GM23338 (cell line): ENCODE results near the gene USPL1. TPM values are rescaled to one million over a fixed set of nuclear protein-coding genes. Genes with fewer than 3 reads are reported as not detected.

Source experiments
- ATAC-seq: fragments of 200-7000 bp; cut with Tn5 transposase; 3 replicates; pipeline ENCODE4 v1.9.1; 2020
- DNase-seq: peaks from one replicate; pipeline ENCODE4 v3.0.0-alpha.2; 2015; ENCODE audit warnings: low spot score
- H2AFZ ChIP-seq: fragments of 200-600 bp; sonication (generic); 2 replicates; pipeline ENCODE4 v1.8.0; 2016; ENCODE audit warnings: antibody characterized with exemption, mild to moderate bottlenecking, moderate library complexity
- H3F3A ChIP-seq: fragments of 200-600 bp; sonication (generic); replicated peaks from 2 replicates; pipeline ENCODE4 v1.8.0; 2017; ENCODE audit warnings: antibody characterized with exemption, mixed run types, low read depth
- H3K27ac ChIP-seq: fragments of 200-600 bp; sonication (generic); 2 replicates; pipeline ENCODE4 v1.6.1; 2016; ENCODE audit warnings: low read depth
- H3K27me3 ChIP-seq: fragments of 200-600 bp; sonication (generic); 2 replicates; pipeline ENCODE4 v1.8.0; 2016; ENCODE audit warnings: mild to moderate bottlenecking, mixed run types, moderate library complexity; ENCODE audit not compliant: insufficient read depth
- H3K36me3 ChIP-seq: fragments of 200-600 bp; sonication (generic); 2 replicates; pipeline ENCODE4 v1.8.0; 2016; ENCODE audit warnings: mild to moderate bottlenecking; ENCODE audit not compliant: insufficient read depth
- H3K4me1 ChIP-seq: fragments of 200-600 bp; sonication (generic); 2 replicates; pipeline ENCODE4 v1.8.0; 2016; ENCODE audit warnings: mild to moderate bottlenecking, moderate library complexity; ENCODE audit not compliant: insufficient read depth
- H3K4me2 ChIP-seq: fragments of 200-600 bp; sonication (generic); 2 replicates; pipeline ENCODE4 v1.7.1; 2017; ENCODE audit warnings: mixed run types
- H3K4me3 ChIP-seq: fragments of 200-600 bp; sonication (generic); 2 replicates; pipeline ENCODE4 v1.6.1; 2016; ENCODE audit warnings: mixed run types
- H3K79me2 ChIP-seq: fragments of 200-600 bp; sonication (generic); replicated peaks from 2 replicates; pipeline ENCODE4 v1.8.0; 2017; ENCODE audit warnings: mild to moderate bottlenecking; ENCODE audit not compliant: insufficient read depth
- H3K9me2 ChIP-seq: fragments of 200-600 bp; sonication (generic); 2 replicates; pipeline ENCODE4 v1.8.0; 2017; ENCODE audit not compliant: insufficient read depth
- H4K20me1 ChIP-seq: fragments of 200-600 bp; sonication (generic); replicated peaks from 2 replicates; pipeline ENCODE4 v1.8.0; 2017; ENCODE audit warnings: mild to moderate bottlenecking; ENCODE audit not compliant: insufficient read depth
- H3K27ac Mint-ChIP-seq: 2 replicates; pipeline ENCODE4 v1.8.0; 2020; ENCODE audit warnings: inconsistent platforms, mild to moderate bottlenecking, moderate library complexity, mixed read lengths
- H3K27me3 Mint-ChIP-seq: 3 replicates; pipeline ENCODE4 v1.8.0; 2022; ENCODE audit warnings: low read depth, mild to moderate bottlenecking, moderate library complexity, mixed read lengths, inconsistent platforms; ENCODE audit not compliant: insufficient read depth, poor library complexity
- H3K36me3 Mint-ChIP-seq: 3 replicates; pipeline ENCODE4 v1.8.0; 2021; ENCODE audit warnings: low read depth, mild to moderate bottlenecking, inconsistent platforms, moderate library complexity, mixed read lengths
- H3K4me1 Mint-ChIP-seq: 3 replicates; pipeline ENCODE4 v1.8.0; 2020; ENCODE audit warnings: mild to moderate bottlenecking, inconsistent platforms, mixed read lengths
- H3K4me3 Mint-ChIP-seq: 3 replicates; pipeline ENCODE4 v1.8.0; 2021; ENCODE audit warnings: moderate library complexity, mild to moderate bottlenecking, inconsistent platforms, mixed read lengths
- H3K9me3 Mint-ChIP-seq: 3 replicates; pipeline ENCODE4 v1.8.0; 2020; ENCODE audit warnings: moderate library complexity, mild to moderate bottlenecking, inconsistent platforms, mixed read lengths
- CREB1 ChIP-seq: fragments of 250-450 bp; sonication (Bioruptor Pico); IDR thresholded peaks from 2 replicates; pipeline ENCODE4 v1.5.0; 2020; ENCODE audit warnings: low read depth, mild to moderate bottlenecking, moderate library complexity
- ETS1 ChIP-seq: IDR thresholded peaks from 2 replicates; pipeline ENCODE4 v1.6.1; 2016; ENCODE audit warnings: antibody characterized with exemption
- EZH2 ChIP-seq: fragments of 200-600 bp; sonication (generic); IDR thresholded peaks from one replicate; pipeline ENCODE4 v1.8.0; 2017; ENCODE audit warnings: antibody characterized with exemption, mild to moderate bottlenecking, low read depth; ENCODE audit not compliant: unreplicated experiment
- EZH2phosphoT487 ChIP-seq: fragments of 200-600 bp; sonication (generic); IDR thresholded peaks from one replicate; pipeline ENCODE4 v1.8.1; 2018; ENCODE audit warnings: antibody characterized with exemption; ENCODE audit not compliant: unreplicated experiment
- JUNB ChIP-seq: IDR thresholded peaks from one replicate; pipeline ENCODE4 v1.6.1; 2016; ENCODE audit warnings: antibody characterized with exemption; ENCODE audit not compliant: unreplicated experiment
- NANOG ChIP-seq: IDR thresholded peaks from 2 replicates; pipeline ENCODE4 v1.6.1; 2016; ENCODE audit warnings: antibody characterized with exemption, borderline replicate concordance
- POLR2AphosphoS5 ChIP-seq: IDR thresholded peaks from 2 replicates; pipeline ENCODE4 v1.6.1; 2016; ENCODE audit warnings: antibody characterized with exemption, low read depth
- REST ChIP-seq: IDR thresholded peaks from one replicate; pipeline ENCODE4 v1.6.1; 2018; ENCODE audit warnings: antibody characterized with exemption; ENCODE audit not compliant: unreplicated experiment
- STAT1 ChIP-seq: IDR thresholded peaks from one replicate; pipeline ENCODE4 v1.6.1; 2016; ENCODE audit warnings: antibody characterized with exemption; ENCODE audit not compliant: unreplicated experiment
- ZNF114 ChIP-seq: fragments of 250-450 bp; sonication (Bioruptor Pico); IDR thresholded peaks from 2 replicates; pipeline ENCODE4 v1.5.0; 2020; ENCODE audit warnings: mild to moderate bottlenecking, moderate library complexity
- polyA plus RNA-seq: library from polyadenylated mRNA; unstranded; fragments of >200 nt; fragmentation: Nextera tagmentation; extraction: Ambion mirVana; gene quantifications from 2 replicates; pipeline ENCODE4 v1.2.1, GENCODE V29; 2016
- total RNA-seq: library from RNA; depleted of rRNA; stranded (reverse); fragments of >200 nt; shearing (Covaris generic); gene quantifications from 2 replicates; pipeline ENCODE4 v1.2.3, GENCODE V29; 2014

The USPL1 gene
- total and polyA plus RNA-seq, 2 experiments from 2014 or later, result 12.4 to 24.1 TPM

DNA sequence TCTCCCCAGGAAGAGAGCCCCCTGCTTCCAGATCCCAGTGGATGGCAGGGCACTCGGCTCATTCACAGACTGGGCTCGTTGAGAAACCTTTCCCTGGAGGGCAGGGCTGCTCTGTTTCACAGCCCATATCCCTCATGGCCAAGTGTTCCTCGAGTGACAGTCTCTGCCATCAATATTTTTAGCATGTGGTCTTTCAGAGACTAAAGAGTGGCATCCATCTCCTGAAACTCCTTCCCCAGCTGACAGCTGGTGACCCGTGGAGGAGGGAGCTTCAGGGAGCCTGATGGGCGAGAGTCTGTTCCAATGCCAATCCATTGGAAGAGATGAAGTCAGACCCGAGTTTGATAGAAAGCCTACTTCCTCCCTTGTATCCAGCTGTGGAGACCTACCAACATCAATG lies 86.9 kb downstream of the USPL1 start:
- Histone ChIP-seq H3K4me2 (no peak overlapping the region), H3K4me3 (no peak overlapping the region), H3K36me3 (no peaks in the 10 kb centered on the region), H4K20me1 (no peaks in the 10 kb centered on the region), H3K9me2 (peaks cover 7% of the 10 kb centered on the region), H3K4me1 (peaks cover 3% of the 10 kb centered on the region; the same call in 1 of the 2 replicates), H3K79me2 (no peaks in the 10 kb centered on the region), H2AFZ (no peak overlapping the region), H3F3A (no peaks in the 10 kb centered on the region), H3K27me3 (no peaks in the 10 kb centered on the region), H3K27ac (no peak overlapping the region)
- H3K4me3 Mint-ChIP-seq, result no peak overlapping the region
- no peaks in the 10 kb centered on the region for H3K36me3 Mint-ChIP-seq
- no peaks in the 10 kb centered on the region for H3K9me3 Mint-ChIP-seq
- H3K27ac Mint-ChIP-seq, result no peak overlapping the region
- no peak for DNase-seq
- H3K4me1 Mint-ChIP-seq, result peaks cover 6% of the 10 kb centered on the region; the same call in 2 of the 3 replicates
- H3K27me3 Mint-ChIP-seq, result no peaks in the 10 kb centered on the region
- no peak for ATAC-seq
- TF ChIP-seq REST, result no peak
- TF ChIP-seq POLR2AphosphoS5, result no peak
- TF ChIP-seq JUNB, result no peak
- TF ChIP-seq CREB1 (CRISPR knock-in tag), result no peak
- TF ChIP-seq ZNF114 (CRISPR knock-in tag), result no peak
- no peak for TF ChIP-seq ETS1
- no peak for TF ChIP-seq STAT1
- no peak for TF ChIP-seq EZH2phosphoT487

GRCh38 chr13:30705680-30706079 lies 88.0 kb downstream of the USPL1 start:
- Histone ChIP-seq H3K27me3 (no peaks in the 10 kb centered on the region), H3K79me2 (no peaks in the 10 kb centered on the region), H2AFZ (no peak overlapping the region; the same call in 1 of the 2 replicates), H3F3A (no peaks in the 10 kb centered on the region), H3K36me3 (no peaks in the 10 kb centered on the region), H3K4me1 (peaks cover 3% of the 10 kb centered on the region; the same call in 1 of the 2 replicates), H3K27ac (no peak overlapping the region), H3K4me3 (no peak overlapping the region), H3K4me2 (no peak overlapping the region), H3K9me2 (peaks cover 8% of the 10 kb centered on the region), H4K20me1 (no peaks in the 10 kb centered on the region)
- ATAC-seq (no peak), DNase-seq (no peak)
- Mint-ChIP-seq H3K9me3 (no peaks in the 10 kb centered on the region), H3K27me3 (no peaks in the 10 kb centered on the region), H3K4me1 (peaks cover 6% of the 10 kb centered on the region; the same call in 2 of the 3 replicates), H3K27ac (no peak overlapping the region), H3K36me3 (no peaks in the 10 kb centered on the region), H3K4me3 (no peak overlapping the region)
- TF ChIP-seq NANOG (no peak), EZH2phosphoT487 (no peak), CREB1 (CRISPR knock-in tag) (no peak), ZNF114 (CRISPR knock-in tag) (no peak), EZH2 (no peak), REST (no peak)
